ENCODE measurements around the gene CEP192. TPM values are rescaled to one million over a fixed set of nuclear protein-coding genes. Genes with fewer than 3 reads are reported as not detected.
"Not testable (repeated sequence)": the region's sequence is repeated elsewhere in the genome, so short reads cannot be mapped to it uniquely, and the experiment has no call there.

Gene CEP192
- polyA plus RNA-seq, 1 donor = 46.6 TPM

- DNase-seq = no peak
Measured at GRCh38 chr18:13028869-13029268, 37.7 kb downstream of the CEP192 start.

DNA sequence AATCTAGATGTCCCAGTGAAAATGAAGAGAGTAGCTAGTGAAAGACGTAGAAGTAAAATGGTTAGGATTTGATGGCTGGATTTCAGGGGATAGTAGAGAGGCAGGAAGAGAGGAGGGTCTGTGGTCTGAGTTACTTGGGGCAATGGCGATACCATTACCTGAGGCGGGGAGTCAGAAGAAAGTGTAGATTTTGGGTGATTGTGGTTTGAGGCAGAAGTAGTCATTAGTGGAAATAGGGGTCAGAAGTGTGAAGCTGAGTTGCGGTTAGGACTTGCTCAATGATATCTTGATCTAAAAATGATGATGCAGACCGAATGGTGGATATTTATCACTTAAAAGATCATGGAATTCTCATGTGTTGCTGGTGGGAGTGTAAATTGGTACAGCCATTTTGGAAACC is 41.0 kb downstream of the CEP192 start:
- DNase-seq = no peak

DNA sequence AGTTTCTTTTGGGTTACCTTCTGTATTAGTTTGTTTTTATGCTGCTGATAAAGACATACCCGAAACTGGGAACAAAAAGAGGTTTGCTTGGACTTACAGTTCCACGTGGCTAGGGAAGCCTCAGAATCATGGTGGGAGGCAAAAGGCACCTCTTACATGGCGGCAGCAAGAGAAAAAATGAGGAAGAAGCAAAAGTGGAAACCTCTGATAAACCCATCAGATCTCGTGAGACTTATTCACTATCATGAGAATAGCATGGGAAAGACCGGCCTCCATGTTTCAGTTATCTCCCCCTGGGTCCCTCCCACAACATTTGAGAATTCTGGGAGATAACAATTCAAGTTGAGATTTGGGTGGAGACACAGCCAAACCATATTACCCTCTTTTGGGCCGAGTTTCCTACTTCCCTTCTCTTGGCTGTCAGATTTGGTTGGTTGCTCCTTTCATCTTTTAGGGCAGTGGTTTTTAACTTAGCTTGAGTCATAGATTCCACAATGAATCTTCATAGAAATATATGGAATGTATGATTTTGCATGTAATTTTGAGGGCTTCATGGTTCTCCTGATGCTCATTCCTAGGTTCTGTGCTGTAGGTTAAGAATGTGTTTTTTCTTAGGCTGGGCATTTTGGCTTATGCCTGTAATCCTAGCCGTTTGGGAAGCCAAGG is 44.2 kb downstream of the CEP192 start:
- no peak for DNase-seq

GRCh38 chr18:13036622-13037320 is 45.6 kb downstream of the CEP192 start:
- DNase-seq = no peak

GRCh38 chr18:13039806-13040205 is 48.6 kb downstream of the CEP192 start:
- DNase-seq = no peak

- no peak for DNase-seq
Measured at GRCh38 chr18:13043066-13043465, 51.9 kb downstream of the CEP192 start.

- DNase-seq = no peak
Measured at GRCh38 chr18:13048061-13048595, 57.0 kb downstream of the CEP192 start.

DNA sequence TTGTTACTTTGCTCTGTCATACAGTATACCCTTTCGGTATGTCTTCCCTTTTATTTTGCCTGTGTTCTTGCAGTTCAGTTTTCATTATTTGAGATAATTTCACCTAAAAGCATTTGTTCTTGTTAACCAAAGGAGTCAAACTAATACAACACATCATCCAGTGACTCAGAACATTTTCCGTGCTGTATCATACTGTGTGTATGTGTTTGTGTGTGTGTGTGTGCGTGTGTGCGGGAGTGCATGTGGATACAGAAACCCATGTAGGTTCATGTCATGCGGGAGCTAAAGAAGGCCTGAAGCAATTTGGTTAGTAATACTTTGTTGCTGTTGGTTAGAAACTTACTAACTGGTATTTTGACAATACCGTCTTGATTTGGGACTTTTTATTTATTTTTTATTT is 60.0 kb downstream of the CEP192 start:
- no peak for DNase-seq

- DNase-seq = no peak
Measured at GRCh38 chr18:13051950-13052349, 60.8 kb downstream of the CEP192 start.

GRCh38 chr18:13054336-13054735 is 63.2 kb downstream of the CEP192 start:
- DNase-seq = no peak

GRCh38 chr18:13061630-13062189 is 70.5 kb downstream of the CEP192 start:
- DNase-seq = no peak

DNA sequence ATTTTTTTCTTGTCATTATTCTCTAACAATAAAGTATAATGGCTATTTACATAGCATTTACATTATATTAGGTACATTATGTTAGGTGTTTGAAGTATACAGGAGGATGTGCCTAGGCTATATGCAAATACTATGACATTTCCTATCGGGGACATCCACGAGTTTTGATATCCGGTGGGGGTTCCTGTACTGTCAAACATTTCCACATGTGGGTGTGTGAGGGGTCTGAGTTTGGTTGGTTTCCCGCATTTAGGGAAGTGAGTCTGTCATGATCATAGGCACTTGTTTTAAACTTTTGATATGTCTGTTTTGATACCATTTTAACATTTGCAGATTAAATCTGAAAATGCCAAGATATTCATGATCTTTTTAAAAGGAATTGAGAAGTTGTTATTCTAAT is 76.0 kb downstream of the CEP192 start:
- no peak for DNase-seq

DNA sequence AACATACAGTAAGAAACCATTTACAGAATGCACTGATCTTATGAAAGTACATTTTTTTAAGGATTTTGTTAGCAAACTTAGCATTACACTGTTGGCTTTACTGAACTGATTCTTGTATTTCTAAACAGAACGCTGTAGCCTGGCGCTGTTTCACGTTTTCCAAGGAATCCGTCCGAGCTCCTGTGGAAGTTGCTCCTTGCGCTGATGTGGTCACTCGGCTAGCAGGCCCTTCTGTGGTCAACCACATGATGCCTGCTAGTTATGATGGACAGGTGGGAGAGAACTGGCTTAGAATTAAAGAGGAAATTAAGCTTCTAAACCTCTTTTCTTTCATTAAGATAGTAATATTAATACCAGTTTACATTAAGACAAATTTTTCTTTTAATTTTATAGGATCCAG is 76.8 kb downstream of the CEP192 start:
- DNase-seq = no peak

DNA sequence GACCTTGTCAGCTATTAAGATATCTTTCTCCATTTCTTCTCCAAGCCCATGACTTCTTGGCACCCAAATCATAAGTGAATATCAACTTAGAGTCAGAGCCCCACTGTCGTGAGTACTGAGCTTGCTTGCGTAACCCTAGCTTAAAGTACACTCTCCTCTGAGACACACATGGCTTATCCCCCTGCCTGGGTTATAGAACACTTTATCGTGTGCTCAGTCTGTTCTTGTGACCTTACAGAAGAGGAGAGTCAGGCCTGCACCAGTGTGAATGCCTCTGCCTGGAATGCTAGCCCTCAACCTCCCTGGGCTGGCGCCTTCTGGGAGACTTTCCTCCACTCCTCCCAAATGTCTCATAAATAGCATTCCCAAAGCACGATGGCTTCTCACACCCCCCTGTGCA is 79.3 kb downstream of the CEP192 start:
- DNase-seq = no peak

DNA sequence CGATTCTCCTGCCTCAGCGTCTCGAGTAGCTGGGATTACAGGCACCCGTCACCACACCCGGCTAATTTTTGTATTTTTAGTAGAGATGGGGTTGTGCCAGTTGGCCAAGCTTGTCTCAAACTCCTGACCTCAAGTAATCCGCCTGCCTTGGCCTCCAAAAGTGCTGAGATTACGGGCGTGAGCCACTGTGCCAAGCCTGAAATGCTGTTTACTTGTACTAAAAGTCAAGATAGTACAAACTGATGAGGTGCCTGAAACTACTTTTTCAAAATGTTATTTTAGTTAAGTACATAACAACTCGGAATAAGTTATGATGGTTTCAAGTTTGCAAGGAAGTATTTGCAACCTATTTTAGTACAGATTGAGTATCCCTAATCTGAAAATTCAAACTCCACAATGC is 85.7 kb downstream of the CEP192 start:
- DNase-seq = no peak

GRCh38 chr18:13077473-13077872 is 86.3 kb downstream of the CEP192 start:
- DNase-seq = no peak

- DNase-seq = not testable (repeated sequence)
Measured at GRCh38 chr18:13078065-13078464, 86.9 kb downstream of the CEP192 start.

DNA sequence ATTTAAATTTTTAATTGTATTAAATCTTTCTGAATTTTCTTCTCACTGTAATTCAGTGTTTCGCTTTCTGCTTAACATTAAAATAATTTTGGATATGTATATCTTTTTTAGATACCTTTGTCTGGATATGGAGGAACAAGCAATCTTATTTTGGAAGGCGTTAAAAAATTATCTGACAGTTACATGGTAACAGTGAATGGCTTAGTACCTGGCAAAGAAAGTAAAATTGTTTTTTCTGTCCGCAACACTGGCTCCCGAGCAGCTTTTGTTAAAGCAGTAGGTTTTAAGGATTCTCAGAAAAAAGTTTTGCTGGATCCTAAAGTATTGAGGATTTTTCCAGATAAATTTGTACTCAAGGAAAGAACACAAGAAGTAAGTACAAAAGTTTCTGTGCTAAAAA is 95.7 kb downstream of the CEP192 start:
- DNase-seq = no peak

GRCh38 chr18:13095466-13095865 is 104.3 kb downstream of the CEP192 start:
- no peak for DNase-seq

- no peak for DNase-seq
Measured at GRCh38 chr18:13096232-13096631, 105.1 kb downstream of the CEP192 start.

GRCh38 chr18:13096719-13097118 is 105.6 kb downstream of the CEP192 start:
- DNase-seq = no peak

DNA sequence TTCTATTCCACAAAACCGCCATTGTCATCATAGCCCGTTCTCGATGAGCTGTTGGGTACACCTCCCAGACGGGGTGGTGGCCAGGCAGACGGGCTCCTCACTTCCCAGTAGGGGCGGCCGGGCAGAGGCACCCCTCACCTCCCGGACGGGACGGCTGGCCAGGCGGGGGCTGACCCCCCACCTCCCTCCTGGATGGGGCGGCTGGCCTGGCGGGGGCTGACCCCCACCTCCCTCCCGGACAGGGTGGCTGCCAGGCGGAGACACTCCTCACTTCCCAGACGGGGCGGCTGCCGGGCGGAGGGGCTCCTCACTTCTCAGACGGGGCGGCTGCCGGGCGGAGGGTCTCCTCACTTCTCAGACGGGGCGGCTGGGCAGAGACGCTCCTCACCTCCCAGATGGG is 106.9 kb downstream of the CEP192 start:
- not testable (repeated sequence) for DNase-seq

- no peak for DNase-seq
Measured at GRCh38 chr18:13099113-13099512, 108.0 kb downstream of the CEP192 start.

Measured in left kidney (tissue), 2 donors.